ENCODE measurements around the gene MYO7A.

- TF ChIP-seq CTCF (IDR thresholded peaks at IDR 0.05) (no peak), POLR2A (IDR thresholded peaks at IDR 0.05) (no peak)
Observed at GRCh38 chr11:77111946-77112345, 16.1 kb upstream of the MYO7A start.
